IMR-90 (cell line): ENCODE data around the gene PKD1L1.

ENCODE experiments used
- MXI1 ChIP-seq: IDR thresholded peaks from 2 replicates; pipeline ENCODE4 v1.6.1; 2012; ENCODE audit warnings: low read depth, mild to moderate bottlenecking, low read length, moderate library complexity, borderline replicate concordance
- POLR2A ChIP-seq: IDR thresholded peaks from 2 replicates; pipeline ENCODE4 v1.6.1; 2012; ENCODE audit warnings: mild to moderate bottlenecking, low read depth, low read length
- RAD21 ChIP-seq: IDR thresholded peaks from 2 replicates; pipeline ENCODE4 v1.6.1; 2012; ENCODE audit warnings: low read length, improper control_type of control experiment
- SMC3 ChIP-seq: fragments of 150-350 bp; IDR thresholded peaks from 2 replicates; pipeline ENCODE4 v1.6.1; 2016; ENCODE audit warnings: low read depth, mild to moderate bottlenecking, antibody characterized with exemption, low read length, moderate library complexity
- TF ChIP-seq, protein P1 (sequence below): conservative IDR thresholded peaks from 2 replicates; pipeline ENCODE4 v1.5.1; 2012; ENCODE audit warnings: mild to moderate bottlenecking, low read depth, low read length, improper control_type of control experiment

DNA sequence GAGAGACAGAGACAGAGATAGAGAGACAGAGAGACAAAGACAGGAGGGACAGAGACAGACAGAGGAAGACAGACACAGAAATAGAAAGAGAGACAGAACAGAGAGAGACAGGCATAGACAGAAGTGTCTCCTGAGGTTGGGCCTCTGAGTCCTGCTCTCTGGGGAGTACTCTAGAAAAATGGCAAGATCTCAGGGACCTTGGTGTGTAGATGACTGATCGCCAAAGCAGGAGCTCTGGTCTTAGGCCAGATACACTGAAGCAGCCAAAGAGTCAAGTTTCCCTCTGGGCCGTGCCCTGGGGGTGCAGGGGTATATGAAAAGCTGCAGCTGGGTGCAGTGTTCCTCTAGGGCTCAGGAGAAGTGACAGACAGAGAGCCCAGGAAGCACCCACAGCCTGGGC is 189.7 kb downstream of the PKD1L1 start:
- TF ChIP-seq, protein P1, sequence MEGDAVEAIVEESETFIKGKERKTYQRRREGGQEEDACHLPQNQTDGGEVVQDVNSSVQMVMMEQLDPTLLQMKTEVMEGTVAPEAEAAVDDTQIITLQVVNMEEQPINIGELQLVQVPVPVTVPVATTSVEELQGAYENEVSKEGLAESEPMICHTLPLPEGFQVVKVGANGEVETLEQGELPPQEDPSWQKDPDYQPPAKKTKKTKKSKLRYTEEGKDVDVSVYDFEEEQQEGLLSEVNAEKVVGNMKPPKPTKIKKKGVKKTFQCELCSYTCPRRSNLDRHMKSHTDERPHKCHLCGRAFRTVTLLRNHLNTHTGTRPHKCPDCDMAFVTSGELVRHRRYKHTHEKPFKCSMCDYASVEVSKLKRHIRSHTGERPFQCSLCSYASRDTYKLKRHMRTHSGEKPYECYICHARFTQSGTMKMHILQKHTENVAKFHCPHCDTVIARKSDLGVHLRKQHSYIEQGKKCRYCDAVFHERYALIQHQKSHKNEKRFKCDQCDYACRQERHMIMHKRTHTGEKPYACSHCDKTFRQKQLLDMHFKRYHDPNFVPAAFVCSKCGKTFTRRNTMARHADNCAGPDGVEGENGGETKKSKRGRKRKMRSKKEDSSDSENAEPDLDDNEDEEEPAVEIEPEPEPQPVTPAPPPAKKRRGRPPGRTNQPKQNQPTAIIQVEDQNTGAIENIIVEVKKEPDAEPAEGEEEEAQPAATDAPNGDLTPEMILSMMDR: no peak
- TF ChIP-seq MXI1 (no peak), POLR2A (no peak), RAD21 (no peak), SMC3 (no peak)
